Breast epithelium (tissue), 3 donors: ENCODE measurements around the gene TRIM26.

Experiments
- POLR2A ChIP-seq: fragments of 450-650 bp; IDR thresholded peaks from one replicate; pipeline ENCODE4 v1.6.1; 2016; ENCODE audit warnings: antibody characterized with exemption, mild to moderate bottlenecking, moderate library complexity
- POLR2AphosphoS5 ChIP-seq, 3 donors: sonication (generic); formaldehyde crosslinking; IDR thresholded peaks; one replicate each; pipeline ENCODE4 v1.6.1; 2017; ENCODE audit warnings: antibody characterized with exemption in 3 of 3
- TF ChIP-seq, protein P1 (sequence below), 3 donors: fragments of 450-650 bp; IDR thresholded peaks; one replicate each; pipeline ENCODE4 v1.5.1; 2016 to 2017; ENCODE audit warnings: antibody characterized with exemption in 3 of 3, mild to moderate bottlenecking in 3 of 3, moderate library complexity in 3 of 3

DNA sequence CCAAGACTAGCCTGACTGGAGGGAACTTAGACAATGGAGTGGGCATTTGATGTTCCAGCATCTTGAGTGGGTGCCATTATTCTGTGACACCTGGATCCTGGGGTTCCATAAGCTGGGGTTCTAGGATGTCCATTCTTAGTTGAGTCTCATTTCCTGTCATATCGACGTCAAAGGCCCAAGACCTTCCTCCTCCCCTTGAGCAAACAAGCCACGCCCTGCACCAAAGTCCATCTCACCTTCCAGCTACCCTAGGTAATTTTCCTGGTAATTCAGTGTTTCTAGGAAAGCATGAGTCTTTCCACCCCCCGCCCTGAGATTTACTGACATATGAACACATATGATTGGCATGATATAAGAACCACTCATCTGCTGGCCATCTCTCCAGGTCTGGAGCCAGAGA lies 77.4 kb downstream of the TRIM26 start, which contains the start of gene TRIM40:
- TF ChIP-seq, protein P1, sequence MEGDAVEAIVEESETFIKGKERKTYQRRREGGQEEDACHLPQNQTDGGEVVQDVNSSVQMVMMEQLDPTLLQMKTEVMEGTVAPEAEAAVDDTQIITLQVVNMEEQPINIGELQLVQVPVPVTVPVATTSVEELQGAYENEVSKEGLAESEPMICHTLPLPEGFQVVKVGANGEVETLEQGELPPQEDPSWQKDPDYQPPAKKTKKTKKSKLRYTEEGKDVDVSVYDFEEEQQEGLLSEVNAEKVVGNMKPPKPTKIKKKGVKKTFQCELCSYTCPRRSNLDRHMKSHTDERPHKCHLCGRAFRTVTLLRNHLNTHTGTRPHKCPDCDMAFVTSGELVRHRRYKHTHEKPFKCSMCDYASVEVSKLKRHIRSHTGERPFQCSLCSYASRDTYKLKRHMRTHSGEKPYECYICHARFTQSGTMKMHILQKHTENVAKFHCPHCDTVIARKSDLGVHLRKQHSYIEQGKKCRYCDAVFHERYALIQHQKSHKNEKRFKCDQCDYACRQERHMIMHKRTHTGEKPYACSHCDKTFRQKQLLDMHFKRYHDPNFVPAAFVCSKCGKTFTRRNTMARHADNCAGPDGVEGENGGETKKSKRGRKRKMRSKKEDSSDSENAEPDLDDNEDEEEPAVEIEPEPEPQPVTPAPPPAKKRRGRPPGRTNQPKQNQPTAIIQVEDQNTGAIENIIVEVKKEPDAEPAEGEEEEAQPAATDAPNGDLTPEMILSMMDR (IDR thresholded peaks at IDR 0.05) = no peak
- TF ChIP-seq POLR2A = no peak
- no peak for TF ChIP-seq POLR2AphosphoS5 (IDR thresholded peaks at IDR 0.05)
